Activated CD4-positive, alpha-beta T cell treated with anti-CD3 and anti-CD28 coated beads, Interleukin-2, amount 10 ng/mL, durations not matched to agents 24 days and 14 days (primary cell): ENCODE data around the gene WASF2. TPM values are rescaled to one million over a fixed set of nuclear protein-coding genes. Genes with fewer than 3 reads are reported as not detected.
"Not testable (repeated sequence)": the region's sequence is repeated elsewhere in the genome, so short reads cannot be mapped to it uniquely, and the experiment has no call there.

ENCODE experiments used
- DNase-seq: peaks from one replicate; pipeline ENCODE4 v3.0.0; 2022
- H3K27ac Mint-ChIP-seq: one replicate; pipeline ENCODE4 v1.8.0; 2022; ENCODE audit warnings: mild to moderate bottlenecking, mixed read lengths
- H3K27me3 Mint-ChIP-seq: one replicate; pipeline ENCODE4 v1.8.0; 2022; ENCODE audit warnings: mixed read lengths
- H3K36me3 Mint-ChIP-seq: one replicate; pipeline ENCODE4 v1.8.0; 2022; ENCODE audit warnings: low read depth, mild to moderate bottlenecking, mixed read lengths
- H3K4me1 Mint-ChIP-seq: one replicate; pipeline ENCODE4 v1.8.0; 2021; ENCODE audit warnings: mixed read lengths
- H3K4me3 Mint-ChIP-seq: one replicate; pipeline ENCODE4 v1.8.0; 2022; ENCODE audit warnings: mild to moderate bottlenecking, moderate library complexity, mixed read lengths
- H3K9me3 Mint-ChIP-seq: one replicate; pipeline ENCODE4 v1.8.0; 2021; ENCODE audit warnings: mixed read lengths
- intact Hi-C: fragments of 100-400 bp; cut with micrococcal nuclease; formaldehyde crosslinking; loops from one replicate; pipeline ENCODE4 v1.15.1; 2023
- total RNA-seq: library from RNA; stranded (reverse); gene quantifications from 2 replicates; pipeline ENCODE4 v1.2.3, GENCODE V29; 2022

WASF2 gene
- total RNA-seq, 1 donor from 2014 or later = 109 TPM

DNA sequence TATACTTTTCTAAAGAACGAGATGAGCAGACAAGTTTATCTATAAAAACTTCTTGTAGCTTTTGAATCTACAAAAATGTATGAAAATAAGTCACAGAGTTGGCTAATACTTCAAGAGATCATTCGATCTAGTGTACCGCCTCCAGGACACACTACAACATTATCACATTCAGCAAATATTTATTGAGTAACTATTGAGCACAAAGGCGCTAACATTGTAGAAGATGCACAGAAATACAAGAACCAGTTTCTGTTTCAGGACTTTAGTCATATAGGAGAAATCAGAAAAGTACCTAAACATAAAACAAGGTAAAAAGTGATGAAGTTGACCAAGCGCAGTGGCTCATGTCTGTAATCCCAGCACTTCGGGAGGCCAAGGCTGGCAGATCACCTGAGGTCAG, 20.6 kb downstream of the WASF2 start:
- no peaks in the 10 kb centered on the region for H3K27me3 Mint-ChIP-seq
- peaks cover 41% of the 10 kb centered on the region for H3K4me1 Mint-ChIP-seq
- no peak overlapping the region for H3K4me3 Mint-ChIP-seq
- intact Hi-C loops = no loop called here
- no peak for DNase-seq
- H3K27ac Mint-ChIP-seq = peak overlapping the region; percentile 66
- no peaks in the 10 kb centered on the region for H3K9me3 Mint-ChIP-seq
- peaks cover 39% of the 10 kb centered on the region for H3K36me3 Mint-ChIP-seq

GRCh38 chr1:27468378-27468777, 21.6 kb downstream of the WASF2 start:
- DNase-seq, H3K9me3 Mint-ChIP-seq, H3K27me3 Mint-ChIP-seq, H3K27ac Mint-ChIP-seq, intact Hi-C loops, H3K4me3 Mint-ChIP-seq: not testable (repeated sequence)
- H3K36me3 Mint-ChIP-seq = peaks cover 36% of the 10 kb centered on the region
- peaks cover 32% of the 10 kb centered on the region for H3K4me1 Mint-ChIP-seq

- no peaks in the 10 kb centered on the region for H3K27me3 Mint-ChIP-seq
- no peak overlapping the region for H3K27ac Mint-ChIP-seq
- no peaks in the 10 kb centered on the region for H3K9me3 Mint-ChIP-seq
- H3K4me3 Mint-ChIP-seq = no peak overlapping the region
- no peak for DNase-seq
- H3K4me1 Mint-ChIP-seq = peaks cover 23% of the 10 kb centered on the region
- intact Hi-C loops = no loop called here
- H3K36me3 Mint-ChIP-seq = peaks cover 28% of the 10 kb centered on the region
These were observed 24.9 kb downstream of the WASF2 start for GRCh38 chr1:27464926-27465647.

GRCh38 chr1:27463916-27464315, 26.1 kb downstream of the WASF2 start:
- H3K27me3 Mint-ChIP-seq, H3K27ac Mint-ChIP-seq, intact Hi-C loops, H3K4me3 Mint-ChIP-seq, H3K9me3 Mint-ChIP-seq, DNase-seq: not testable (repeated sequence)
- Mint-ChIP-seq H3K4me1 (peaks cover 12% of the 10 kb centered on the region), H3K36me3 (peaks cover 17% of the 10 kb centered on the region)

DNA sequence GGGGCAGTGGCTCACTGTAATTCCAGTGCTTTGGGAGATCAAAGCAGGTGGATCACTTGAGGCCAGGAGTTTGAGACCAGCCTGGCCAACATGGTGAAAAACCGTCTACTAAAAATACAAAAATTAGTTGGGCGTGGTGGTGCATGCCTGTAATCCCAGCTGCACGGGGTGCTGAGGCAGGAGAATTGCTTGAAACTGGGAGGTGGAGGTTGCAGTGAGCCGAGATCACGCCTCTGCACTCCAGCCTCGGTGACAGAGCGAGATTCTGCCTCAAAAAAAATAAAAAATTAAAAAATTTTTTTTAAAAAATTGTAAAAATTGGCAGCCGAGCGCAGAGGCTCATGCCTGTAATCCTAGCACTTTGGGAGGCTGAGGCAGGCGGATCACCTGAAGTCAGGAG, 31.4 kb downstream of the WASF2 start:
- peaks cover 19% of the 10 kb centered on the region for H3K4me1 Mint-ChIP-seq
- H3K36me3 Mint-ChIP-seq, intact Hi-C loops, DNase-seq, H3K27ac Mint-ChIP-seq, H3K9me3 Mint-ChIP-seq, H3K4me3 Mint-ChIP-seq, H3K27me3 Mint-ChIP-seq: not testable (repeated sequence)

- H3K9me3 Mint-ChIP-seq = no peaks in the 10 kb centered on the region
- H3K4me1 Mint-ChIP-seq = peaks cover 26% of the 10 kb centered on the region
- H3K27me3 Mint-ChIP-seq = no peaks in the 10 kb centered on the region
- peak overlapping the region; percentile 82 for H3K27ac Mint-ChIP-seq
- intact Hi-C loops = no loop called here
- peak overlapping the region; percentile 62 for H3K4me3 Mint-ChIP-seq
- peak; percentile 80 for DNase-seq
- peaks cover 8% of the 10 kb centered on the region for H3K36me3 Mint-ChIP-seq
These were observed 34.7 kb downstream of the WASF2 start for GRCh38 chr1:27455139-27455811.

GRCh38 chr1:27454610-27455009, 35.4 kb downstream of the WASF2 start:
- no peak for DNase-seq
- H3K27ac Mint-ChIP-seq = peak overlapping the region; percentile 82
- intact Hi-C loops = no loop called here
- H3K4me3 Mint-ChIP-seq = no peak overlapping the region
- peaks cover 24% of the 10 kb centered on the region for H3K4me1 Mint-ChIP-seq
- H3K36me3 Mint-ChIP-seq = peaks cover 11% of the 10 kb centered on the region
- H3K9me3 Mint-ChIP-seq = no peaks in the 10 kb centered on the region
- H3K27me3 Mint-ChIP-seq = no peaks in the 10 kb centered on the region

GRCh38 chr1:27451343-27451742, 38.6 kb downstream of the WASF2 start:
- Mint-ChIP-seq H3K36me3 (peaks cover 24% of the 10 kb centered on the region), H3K27me3 (no peaks in the 10 kb centered on the region), H3K27ac (peak overlapping the region; percentile 41), H3K4me3 (no peak overlapping the region), H3K4me1 (peaks cover 38% of the 10 kb centered on the region), H3K9me3 (no peaks in the 10 kb centered on the region)
- intact Hi-C loops = no loop called here
- DNase-seq = no peak

- H3K27me3 Mint-ChIP-seq = no peaks in the 10 kb centered on the region
- intact Hi-C loops = loop anchor here (5.0 kb wide), 1 partner anchor 73 kb away; no protein-coding TSS in a partner anchor
- peaks cover 22% of the 10 kb centered on the region for H3K36me3 Mint-ChIP-seq
- H3K4me1 Mint-ChIP-seq = peaks cover 38% of the 10 kb centered on the region
- H3K9me3 Mint-ChIP-seq = no peaks in the 10 kb centered on the region
- no peak overlapping the region for H3K4me3 Mint-ChIP-seq
- no peak for DNase-seq
- H3K27ac Mint-ChIP-seq = peak overlapping the region; percentile 15
These were observed 41.0 kb downstream of the WASF2 start for GRCh38 chr1:27448982-27449381.

- no peak for DNase-seq
- Mint-ChIP-seq H3K36me3 (peaks cover 25% of the 10 kb centered on the region), H3K27me3 (no peaks in the 10 kb centered on the region), H3K9me3 (no peaks in the 10 kb centered on the region), H3K4me3 (no peak overlapping the region), H3K27ac (no peak overlapping the region), H3K4me1 (peaks cover 41% of the 10 kb centered on the region)
- intact Hi-C loops = loop anchor here (5.0 kb wide), 1 partner anchor 74 kb away; no protein-coding TSS in a partner anchor
These were observed 42.1 kb downstream of the WASF2 start for GRCh38 chr1:27447883-27448282.

DNA sequence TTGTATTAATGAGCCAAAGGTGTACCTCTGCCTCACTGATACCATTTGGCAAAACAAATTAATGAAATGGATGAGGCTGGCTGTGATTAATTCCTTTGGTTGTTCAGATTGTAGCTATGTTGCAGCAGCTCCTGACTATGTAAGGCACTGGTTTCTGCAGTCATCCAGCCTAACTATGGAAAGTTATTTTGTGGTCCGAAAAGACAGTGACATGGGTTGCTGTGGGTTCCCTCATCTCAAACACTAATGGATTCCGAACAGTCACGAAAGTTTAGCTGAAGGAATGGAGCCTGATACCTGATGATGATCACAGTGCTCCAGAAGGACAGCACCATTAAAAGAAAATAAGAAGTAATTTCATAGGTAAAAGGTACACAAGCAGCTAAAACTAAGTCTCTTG, 42.6 kb downstream of the WASF2 start:
- intact Hi-C loops = loop anchor here (5.0 kb wide), 1 partner anchor 75 kb away; no protein-coding TSS in a partner anchor
- no peak for DNase-seq
- no peak overlapping the region for H3K4me3 Mint-ChIP-seq
- H3K36me3 Mint-ChIP-seq = peaks cover 25% of the 10 kb centered on the region
- peaks cover 41% of the 10 kb centered on the region for H3K4me1 Mint-ChIP-seq
- H3K27me3 Mint-ChIP-seq = no peaks in the 10 kb centered on the region
- H3K9me3 Mint-ChIP-seq = no peaks in the 10 kb centered on the region
- H3K27ac Mint-ChIP-seq = no peak overlapping the region

GRCh38 chr1:27446496-27447020, 43.4 kb downstream of the WASF2 start:
- intact Hi-C loops = loop anchor here (5.0 kb wide), 1 partner anchor 76 kb away; no protein-coding TSS in a partner anchor
- Mint-ChIP-seq H3K9me3 (no peaks in the 10 kb centered on the region), H3K36me3 (peaks cover 25% of the 10 kb centered on the region), H3K27ac (peak overlapping the region; percentile 24), H3K4me3 (no peak overlapping the region), H3K27me3 (no peaks in the 10 kb centered on the region), H3K4me1 (peaks cover 40% of the 10 kb centered on the region)
- DNase-seq = no peak

- H3K4me3 Mint-ChIP-seq = peak overlapping the region; percentile 70
- DNase-seq = peak; percentile 63
- intact Hi-C loops = loop anchor here (1.0 to 5.0 kb wide), 4 partner anchors 9 to 77 kb away; no protein-coding TSS in a partner anchor
- H3K9me3 Mint-ChIP-seq = no peaks in the 10 kb centered on the region
- H3K36me3 Mint-ChIP-seq = peaks cover 21% of the 10 kb centered on the region
- peaks cover 34% of the 10 kb centered on the region for H3K4me1 Mint-ChIP-seq
- no peaks in the 10 kb centered on the region for H3K27me3 Mint-ChIP-seq
- H3K27ac Mint-ChIP-seq = peak overlapping the region; percentile 97
These were observed 44.6 kb downstream of the WASF2 start for GRCh38 chr1:27445177-27445936.
